ENCODE measurements around the gene TPO. TPM values are rescaled to one million over a fixed set of nuclear protein-coding genes. Genes with fewer than 3 reads are reported as not detected.

Gene TPO
- total RNA-seq = not detected
- not detected for polyA plus RNA-seq

GRCh38 chr2:1413156-1413710, at the start of gene TPO:
TPO (plus strand) TSS chr2:1413463; CDS start chr2:1414409, 946 bp downstream.
- Histone ChIP-seq H3K9me3 (ENCODE audit: control insufficient read depth in 4 of 4, low read length in 3 of 4) (peaks cover 0 to 4% (median 2%) of the 10 kb centered on the region in 4 donors), H3K36me3 (ENCODE audit: control insufficient read depth in 4 of 4, insufficient read depth in 3 of 4, low read depth in 1 of 4, low read length in 3 of 4) (no peaks in the 10 kb centered on the region), H3K27ac (ENCODE audit: low read depth in 1 of 2, low read length in 2 of 2) (no peak within 1 kb of the TSS), H3K4me3 (ENCODE audit: low read depth in 1 of 3, low read length in 3 of 3) (no peak within 1 kb of the TSS), H3K4me1 (ENCODE audit: control insufficient read depth in 4 of 4, insufficient read depth in 4 of 4, low read length in 3 of 4) (no peaks in the 10 kb centered on the region), H3K27me3 (ENCODE audit: control insufficient read depth in 4 of 4, insufficient read depth in 4 of 4, low read length in 3 of 4) (peaks cover 0 to 5% (median under 1%) of the 10 kb centered on the region in 4 donors), H3K9ac (ENCODE audit: low read depth in 1 of 2, low read length in 2 of 2) (no peak within 1 kb of the TSS)
- 77% methylated on average over 15 of the region's 15 CpGs for WGBS
- TF ChIP-seq, protein P1, sequence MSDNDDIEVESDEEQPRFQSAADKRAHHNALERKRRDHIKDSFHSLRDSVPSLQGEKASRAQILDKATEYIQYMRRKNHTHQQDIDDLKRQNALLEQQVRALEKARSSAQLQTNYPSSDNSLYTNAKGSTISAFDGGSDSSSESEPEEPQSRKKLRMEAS (IDR thresholded peaks at IDR 0.05) = no peak
- TF ChIP-seq CTCF (IDR thresholded peaks at IDR 0.05; ENCODE audit: low read depth, low read length, missing input control) = no peak
- no peak for TF ChIP-seq HNF4A (conservative IDR thresholded peaks at IDR 0.05)
- TF ChIP-seq YY1 (IDR thresholded peaks at IDR 0.05) = no peak
- TF ChIP-seq EGR1 (IDR thresholded peaks at IDR 0.05; ENCODE audit: low read depth in 2 of 2) = no peak
- TF ChIP-seq, protein P2, sequence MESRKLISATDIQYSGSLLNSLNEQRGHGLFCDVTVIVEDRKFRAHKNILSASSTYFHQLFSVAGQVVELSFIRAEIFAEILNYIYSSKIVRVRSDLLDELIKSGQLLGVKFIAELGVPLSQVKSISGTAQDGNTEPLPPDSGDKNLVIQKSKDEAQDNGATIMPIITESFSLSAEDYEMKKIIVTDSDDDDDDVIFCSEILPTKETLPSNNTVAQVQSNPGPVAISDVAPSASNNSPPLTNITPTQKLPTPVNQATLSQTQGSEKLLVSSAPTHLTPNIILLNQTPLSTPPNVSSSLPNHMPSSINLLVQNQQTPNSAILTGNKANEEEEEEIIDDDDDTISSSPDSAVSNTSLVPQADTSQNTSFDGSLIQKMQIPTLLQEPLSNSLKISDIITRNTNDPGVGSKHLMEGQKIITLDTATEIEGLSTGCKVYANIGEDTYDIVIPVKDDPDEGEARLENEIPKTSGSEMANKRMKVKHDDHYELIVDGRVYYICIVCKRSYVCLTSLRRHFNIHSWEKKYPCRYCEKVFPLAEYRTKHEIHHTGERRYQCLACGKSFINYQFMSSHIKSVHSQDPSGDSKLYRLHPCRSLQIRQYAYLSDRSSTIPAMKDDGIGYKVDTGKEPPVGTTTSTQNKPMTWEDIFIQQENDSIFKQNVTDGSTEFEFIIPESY (IDR thresholded peaks at IDR 0.05) = no peak
- TF ChIP-seq TAF1 (conservative IDR thresholded peaks at IDR 0.05) = no peak
- TF ChIP-seq NR2F2 (IDR thresholded peaks at IDR 0.05) = no peak
- TF ChIP-seq REST (IDR thresholded peaks at IDR 0.05) = no peak
- TF ChIP-seq SP1 (IDR thresholded peaks at IDR 0.05) = no peak
- no peak for TF ChIP-seq HNF4G (IDR thresholded peaks at IDR 0.05)
- TF ChIP-seq RAD21 (IDR thresholded peaks at IDR 0.05) = no peak
- DNase-seq (ENCODE audit: low spot score) = no peak

DNA sequence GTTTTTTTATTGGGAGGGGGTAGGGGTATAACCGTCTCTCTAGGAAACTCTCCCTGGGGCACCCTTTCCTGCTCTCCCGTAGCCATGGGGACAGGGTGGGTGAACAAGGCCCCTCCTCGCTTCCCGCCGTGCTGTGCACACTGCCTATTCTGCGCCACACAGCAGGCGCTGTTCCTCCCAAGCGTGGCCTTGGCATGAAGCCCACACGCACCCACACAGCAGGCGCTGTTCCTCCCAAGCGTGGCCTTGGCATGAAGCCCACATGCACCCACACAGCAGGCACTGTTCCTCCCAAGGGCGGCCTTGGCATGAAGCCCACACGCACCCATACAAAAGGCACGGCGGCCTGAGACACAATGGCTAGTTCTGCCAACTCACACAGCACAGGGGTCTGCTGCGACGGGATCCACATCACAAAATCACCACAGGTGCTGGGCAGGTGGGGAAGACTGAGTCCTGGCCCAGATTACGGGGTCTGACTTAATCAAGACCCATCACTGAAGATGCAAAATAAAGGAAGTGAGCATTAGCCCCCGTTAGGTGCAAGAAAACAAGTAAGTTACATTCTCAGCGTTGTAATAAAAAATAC, 46.6 kb upstream of the TPO start:
- WGBS = 75% methylated on average over 20 of the region's 20 CpGs
- Histone ChIP-seq H3K9ac (ENCODE audit: low read depth in 1 of 2, low read length in 2 of 2) (no peak overlapping the region), H3K36me3 (ENCODE audit: control insufficient read depth in 4 of 4, insufficient read depth in 3 of 4, low read depth in 1 of 4, low read length in 3 of 4) (no peaks in the 10 kb centered on the region), H3K4me3 (ENCODE audit: low read depth in 1 of 3, low read length in 3 of 3) (no peak overlapping the region), H3K4me1 (ENCODE audit: control insufficient read depth in 4 of 4, insufficient read depth in 4 of 4, low read length in 3 of 4) (no peaks in the 10 kb centered on the region), H3K9me3 (ENCODE audit: control insufficient read depth in 4 of 4, low read length in 3 of 4) (no peaks in the 10 kb centered on the region), H3K27me3 (ENCODE audit: control insufficient read depth in 4 of 4, insufficient read depth in 4 of 4, low read length in 3 of 4) (peaks cover 0 to 3% (median 0%) of the 10 kb centered on the region in 4 donors), H3K27ac (ENCODE audit: low read depth in 1 of 2, low read length in 2 of 2) (no peak overlapping the region)
- DNase-seq (ENCODE audit: low spot score) = no peak
- TF ChIP-seq YY1 (IDR thresholded peaks at IDR 0.05) = no peak
- TF ChIP-seq REST (IDR thresholded peaks at IDR 0.05) = no peak
- TF ChIP-seq GABPA (IDR thresholded peaks at IDR 0.05 in 1 of 2, conservative IDR thresholded peaks at IDR 0.05 in 1 of 2) = no peak
- TF ChIP-seq RXRA (IDR thresholded peaks at IDR 0.05) = no peak
- no peak for TF ChIP-seq SP1 (IDR thresholded peaks at IDR 0.05)
- TF ChIP-seq, protein P2 (IDR thresholded peaks at IDR 0.05) = no peak
- no peak for TF ChIP-seq RAD21 (IDR thresholded peaks at IDR 0.05)
- no peak for TF ChIP-seq NR2F2 (IDR thresholded peaks at IDR 0.05)
- no peak for TF ChIP-seq EGR1 (IDR thresholded peaks at IDR 0.05; ENCODE audit: low read depth in 2 of 2)
- TF ChIP-seq, protein P3, sequence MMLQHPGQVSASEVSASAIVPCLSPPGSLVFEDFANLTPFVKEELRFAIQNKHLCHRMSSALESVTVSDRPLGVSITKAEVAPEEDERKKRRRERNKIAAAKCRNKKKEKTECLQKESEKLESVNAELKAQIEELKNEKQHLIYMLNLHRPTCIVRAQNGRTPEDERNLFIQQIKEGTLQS (IDR thresholded peaks at IDR 0.05) = no peak
- no peak for TF ChIP-seq FOXA2 (IDR thresholded peaks at IDR 0.05)
- TF ChIP-seq HNF4A (conservative IDR thresholded peaks at IDR 0.05) = no peak

Measured in liver (tissue), 9 donors.